Measurements from ENCODE around the gene CIBAR2.
"Not testable (repeated sequence)": the region's sequence is repeated elsewhere in the genome, so short reads cannot be mapped to it uniquely, and the experiment has no call there.

- TF ChIP-seq EZH2 (IDR thresholded peaks at IDR 0.05; ENCODE audit: insufficient read depth, poor library complexity, severe bottlenecking); EZH2phosphoT487 (IDR thresholded peaks at IDR 0.05; ENCODE audit: insufficient read depth, low read depth): not testable (repeated sequence)
Observed at GRCh38 chr16:85123441-85123840, 11.2 kb upstream of the CIBAR2 start.
